OCI-LY7 (cell line): Measurements from ENCODE around the gene ABL1. TPM values are rescaled to one million over a fixed set of nuclear protein-coding genes. Genes with fewer than 3 reads are reported as not detected.

Source experiments
- BruUV-seq: library from RNA; stranded (reverse); fragments of 400-500 nt; replicated peaks from 2 replicates; lab custom pipeline; 2021; lab: Mats Ljungman, UMichigan
- CTCF ChIA-PET: fragments of 300-600 bp; sonication (Branson Sonifier 250); formaldehyde crosslinking; loops from one replicate; lab custom pipeline; 2022; ENCODE audit warnings: antibody characterized with exemption; ENCODE audit not compliant: unreplicated experiment; lab: Charles Lee
- POLR2A ChIA-PET: fragments of 300-600 bp; sonication (Branson Sonifier 250); formaldehyde crosslinking; loops from one replicate; lab custom pipeline; 2022; ENCODE audit warnings: antibody characterized with exemption; lab: Charles Lee
- DNase-seq: peaks from one replicate; pipeline ENCODE4 v3.0.0-alpha.2; 2015; ENCODE audit warnings: low spot score
- H2AFZ ChIP-seq: fragments of 200-600 bp; sonication (generic), shearing (Covaris generic); 2 replicates; pipeline ENCODE4 v1.6.1; 2014; ENCODE audit warnings: mild to moderate bottlenecking, antibody characterized with exemption, low read length, moderate library complexity
- H3K27ac ChIP-seq: fragments of 200-600 bp; sonication (generic); 2 replicates; pipeline ENCODE4 v1.5.1; 2014; ENCODE audit warnings: mixed run types, low read depth, mild to moderate bottlenecking, moderate library complexity, low read length, inconsistent platforms; ENCODE audit not compliant: poor library complexity, severe bottlenecking
- H3K36me3 ChIP-seq: fragments of 200-600 bp; sonication (generic); 2 replicates; pipeline ENCODE4 v1.6.1; 2014; ENCODE audit warnings: mild to moderate bottlenecking, antibody characterized with exemption, low read length, moderate library complexity, mixed read lengths; ENCODE audit not compliant: insufficient read depth
- H3K4me1 ChIP-seq: fragments of 200-600 bp; sonication (generic); 2 replicates; pipeline ENCODE4 v1.5.1; 2014; ENCODE audit warnings: mild to moderate bottlenecking, low read length; ENCODE audit not compliant: insufficient read depth, poor library complexity, severe bottlenecking
- H3K4me2 ChIP-seq: fragments of 200-600 bp; sonication (generic); 2 replicates; pipeline ENCODE4 v1.6.1; 2014; ENCODE audit warnings: mild to moderate bottlenecking, low read length
- H3K4me3 ChIP-seq: fragments of 200-600 bp; sonication (generic); 2 replicates; pipeline ENCODE4 v1.5.1; 2014; ENCODE audit warnings: mild to moderate bottlenecking, low read depth, low read length; ENCODE audit not compliant: poor library complexity, severe bottlenecking
- H3K79me2 ChIP-seq: fragments of 200-600 bp; sonication (generic); 2 replicates; pipeline ENCODE4 v1.6.1; 2016; ENCODE audit warnings: low read depth, mild to moderate bottlenecking, low read length, moderate library complexity, mixed read lengths; ENCODE audit not compliant: insufficient read depth
- H3K9me2 ChIP-seq: fragments of 200-600 bp; sonication (generic); 2 replicates; pipeline ENCODE4 v1.6.1; 2016; ENCODE audit warnings: mild to moderate bottlenecking, low read length, mixed read lengths; ENCODE audit not compliant: insufficient read depth
- H3K9me3 ChIP-seq: fragments of 200-600 bp; sonication (generic); 2 replicates; pipeline ENCODE4 v1.6.1; 2014; ENCODE audit warnings: mild to moderate bottlenecking, mixed run types, low read length, mixed read lengths
- H4K20me1 ChIP-seq: fragments of 200-600 bp; sonication (generic); 2 replicates; pipeline ENCODE4 v1.6.1; 2014; ENCODE audit warnings: mild to moderate bottlenecking, antibody characterized with exemption, low read length, moderate library complexity, mixed read lengths; ENCODE audit not compliant: insufficient read depth
- CTCF ChIP-seq: fragments of 200-600 bp; sonication (generic); conservative IDR thresholded peaks from 2 replicates; pipeline ENCODE4 v1.5.1; 2014; ENCODE audit warnings: mild to moderate bottlenecking, antibody characterized with exemption, low read length, moderate library complexity, mixed read lengths
- EZH2phosphoT487 ChIP-seq: fragments of 200-600 bp; sonication (generic); IDR thresholded peaks from 2 replicates; pipeline ENCODE4 v1.6.1; 2018; ENCODE audit warnings: low read depth, borderline replicate concordance, mild to moderate bottlenecking, mixed run types, antibody characterized with exemption, low read length, moderate library complexity, mixed read lengths
- intact Hi-C: fragments of 100-400 bp; cut with micrococcal nuclease; formaldehyde crosslinking; loops from one replicate; pipeline ENCODE4 v1.10.0; 2022; ENCODE audit not compliant: unreplicated experiment
- total RNA-seq, 2 experiments: library from RNA; depleted of rRNA in 1 of 2; stranded (reverse); fragments of >200 nt in 1 of 2; shearing (Covaris generic) in 1 of 2; gene quantifications; 2 replicates each; pipeline ENCODE4 v1.2.3, GENCODE V29; 2014 to 2022

Gene ABL1
- total RNA-seq, 2 experiments from 2014 or later: 8.1 to 28.3 TPM

GRCh38 chr9:130927338-130927737 lies 92.3 kb downstream of the ABL1 start:
- no peaks in the 10 kb centered on the region for H4K20me1 ChIP-seq
- POLR2A ChIA-PET: no interaction called here

GRCh38 chr9:130927995-130928900 lies 93.2 kb downstream of the ABL1 start:
- POLR2A ChIA-PET: no interaction called here

More at GRCh38 chr9:130927338-130927737, 92.3 kb downstream of the ABL1 start:
- Histone ChIP-seq H3K79me2 (no peaks in the 10 kb centered on the region), H3K4me2 (no peak overlapping the region), H3K36me3 (no peaks in the 10 kb centered on the region), H3K9me2 (no peaks in the 10 kb centered on the region), H3K4me1 (peaks cover 4% of the 10 kb centered on the region), H3K4me3 (no peak overlapping the region), H2AFZ (no peak overlapping the region), H3K9me3 (no peaks in the 10 kb centered on the region), H3K27ac (no peak overlapping the region)
- DNase-seq: no peak
- TF ChIP-seq EZH2phosphoT487 (no peak), CTCF (no peak)
- BruUV-seq: no TSS peak
- intact Hi-C loops: no loop called here
- CTCF ChIA-PET: no interaction called here

More at GRCh38 chr9:130927995-130928900, 93.2 kb downstream of the ABL1 start:
- Histone ChIP-seq H3K9me2 (no peaks in the 10 kb centered on the region), H4K20me1 (no peaks in the 10 kb centered on the region), H2AFZ (no peak overlapping the region), H3K4me3 (no peak overlapping the region), H3K9me3 (no peaks in the 10 kb centered on the region), H3K36me3 (no peaks in the 10 kb centered on the region), H3K79me2 (no peaks in the 10 kb centered on the region), H3K4me2 (no peak overlapping the region), H3K27ac (no peak overlapping the region), H3K4me1 (peaks cover 4% of the 10 kb centered on the region)
- TF ChIP-seq CTCF (no peak), EZH2phosphoT487 (no peak)
- intact Hi-C loops: no loop called here
- no TSS peak for BruUV-seq
- DNase-seq: no peak
- CTCF ChIA-PET: no interaction called here
